GM12873 (cell line): ENCODE measurements around the gene STK24.

Experiments used
- TF ChIP-seq, protein P1 (sequence below): IDR thresholded peaks from 2 replicates; pipeline ENCODE4 v1.5.1; 2012; ENCODE audit warnings: low read depth, mild to moderate bottlenecking, moderate library complexity, low read length, control low read depth; ENCODE audit not compliant: insufficient read depth; ENCODE audit errors: missing control alignments

Gene STK24

DNA sequence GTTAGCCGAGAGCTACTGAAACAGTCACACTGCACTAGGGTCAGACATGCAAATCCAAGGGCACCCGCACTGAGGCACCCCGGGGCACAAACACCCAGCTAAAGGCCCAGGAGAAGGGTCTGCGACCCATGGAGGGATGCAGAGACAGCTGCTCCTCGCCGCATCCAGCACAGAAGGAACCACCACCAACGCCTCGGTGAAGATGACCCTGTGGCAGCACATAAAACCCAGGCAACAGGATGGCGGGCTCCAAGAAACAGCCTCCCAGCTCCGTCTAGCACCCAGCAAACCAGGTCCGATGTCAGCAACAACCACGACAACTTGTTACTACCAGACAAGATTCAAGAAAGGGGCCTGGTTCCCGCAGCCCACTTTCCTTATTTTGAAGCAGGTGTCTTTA, 82.1 kb downstream of the STK24 start:
- TF ChIP-seq, protein P1, sequence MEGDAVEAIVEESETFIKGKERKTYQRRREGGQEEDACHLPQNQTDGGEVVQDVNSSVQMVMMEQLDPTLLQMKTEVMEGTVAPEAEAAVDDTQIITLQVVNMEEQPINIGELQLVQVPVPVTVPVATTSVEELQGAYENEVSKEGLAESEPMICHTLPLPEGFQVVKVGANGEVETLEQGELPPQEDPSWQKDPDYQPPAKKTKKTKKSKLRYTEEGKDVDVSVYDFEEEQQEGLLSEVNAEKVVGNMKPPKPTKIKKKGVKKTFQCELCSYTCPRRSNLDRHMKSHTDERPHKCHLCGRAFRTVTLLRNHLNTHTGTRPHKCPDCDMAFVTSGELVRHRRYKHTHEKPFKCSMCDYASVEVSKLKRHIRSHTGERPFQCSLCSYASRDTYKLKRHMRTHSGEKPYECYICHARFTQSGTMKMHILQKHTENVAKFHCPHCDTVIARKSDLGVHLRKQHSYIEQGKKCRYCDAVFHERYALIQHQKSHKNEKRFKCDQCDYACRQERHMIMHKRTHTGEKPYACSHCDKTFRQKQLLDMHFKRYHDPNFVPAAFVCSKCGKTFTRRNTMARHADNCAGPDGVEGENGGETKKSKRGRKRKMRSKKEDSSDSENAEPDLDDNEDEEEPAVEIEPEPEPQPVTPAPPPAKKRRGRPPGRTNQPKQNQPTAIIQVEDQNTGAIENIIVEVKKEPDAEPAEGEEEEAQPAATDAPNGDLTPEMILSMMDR = no peak

DNA sequence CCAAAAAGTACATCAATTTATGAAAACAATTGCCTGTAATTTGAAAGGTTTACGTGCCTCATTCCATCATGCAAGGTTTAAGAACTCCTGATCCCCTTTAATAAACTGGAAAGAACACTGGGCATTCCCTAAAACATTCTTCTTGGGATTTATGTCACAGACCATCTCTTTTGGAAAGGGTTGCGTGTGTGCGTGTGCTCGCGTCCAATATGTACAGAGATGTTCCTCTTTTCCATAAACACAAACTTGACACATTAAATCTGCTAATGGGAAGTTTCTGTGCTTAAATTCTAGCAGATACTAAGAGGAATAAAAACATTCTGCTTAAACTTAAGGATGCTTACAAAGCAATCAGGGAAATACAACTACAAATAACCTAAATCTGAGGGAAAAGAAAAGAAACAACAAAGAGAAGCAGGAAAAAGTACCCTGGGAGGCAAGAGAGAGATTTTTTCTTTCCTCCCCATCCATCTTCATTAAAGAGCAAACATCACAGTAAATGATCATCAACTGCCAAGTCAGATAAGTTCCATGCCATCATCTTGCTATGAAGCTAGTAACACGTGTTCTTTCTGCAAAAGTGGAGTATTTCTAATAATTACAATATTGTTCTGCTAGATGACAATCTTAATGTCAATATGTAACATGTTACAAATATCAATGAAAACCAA, 83.7 kb downstream of the STK24 start:
- TF ChIP-seq, protein P1 = no peak

DNA sequence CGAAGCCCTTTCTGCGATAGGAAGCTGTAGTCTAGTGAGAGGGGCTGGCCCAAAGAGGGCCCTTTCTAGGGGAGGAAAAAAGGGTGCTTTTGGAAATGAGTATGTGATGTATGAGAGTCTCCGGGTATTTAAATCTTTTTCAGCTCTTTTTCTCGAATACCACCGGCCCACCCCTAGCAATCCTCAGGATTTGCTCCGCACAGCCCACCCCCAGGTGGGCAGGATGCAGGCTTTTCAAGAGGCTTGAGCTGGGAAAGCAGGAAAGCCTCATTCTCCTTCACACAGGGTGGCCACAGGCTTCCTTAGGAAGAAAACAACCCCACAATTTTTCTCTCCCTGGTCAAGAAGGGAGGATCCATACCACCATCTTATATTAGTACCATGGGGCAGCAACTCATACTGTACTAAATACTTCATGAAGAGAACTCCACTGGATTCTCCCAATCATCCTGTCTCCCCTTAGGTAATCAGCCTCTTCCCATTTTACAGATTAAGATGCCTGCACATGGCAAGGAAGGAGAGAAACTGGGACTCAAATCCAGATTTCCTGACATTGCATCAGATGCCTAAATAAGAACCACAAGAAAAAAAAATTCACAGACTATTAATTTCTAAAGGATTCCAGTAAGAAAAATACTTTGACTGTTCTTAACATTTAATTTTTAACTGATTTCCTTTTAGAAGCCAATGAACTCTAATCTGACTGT, 84.4 kb downstream of the STK24 start:
- TF ChIP-seq, protein P1 = no peak

DNA sequence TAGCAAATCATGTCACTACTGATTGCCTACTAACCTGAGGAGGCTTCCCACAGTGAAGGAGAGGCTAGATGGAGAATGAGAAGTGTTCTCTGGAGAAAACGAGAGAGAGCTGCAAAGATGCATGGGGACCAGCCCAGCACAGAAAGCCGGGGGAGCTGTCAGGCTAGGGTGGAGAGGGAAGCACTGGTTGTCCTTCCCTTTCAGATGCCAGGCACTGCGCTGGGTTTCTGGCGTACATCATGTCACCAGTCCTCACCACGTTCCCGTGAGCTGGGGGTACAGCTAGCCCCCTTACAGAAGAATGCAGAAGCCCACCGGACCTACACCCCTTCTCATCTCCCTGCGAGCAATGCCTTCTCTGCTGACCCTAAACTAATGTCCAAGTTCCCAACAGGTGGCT, 86.0 kb downstream of the STK24 start:
- TF ChIP-seq, protein P1 = no peak

DNA sequence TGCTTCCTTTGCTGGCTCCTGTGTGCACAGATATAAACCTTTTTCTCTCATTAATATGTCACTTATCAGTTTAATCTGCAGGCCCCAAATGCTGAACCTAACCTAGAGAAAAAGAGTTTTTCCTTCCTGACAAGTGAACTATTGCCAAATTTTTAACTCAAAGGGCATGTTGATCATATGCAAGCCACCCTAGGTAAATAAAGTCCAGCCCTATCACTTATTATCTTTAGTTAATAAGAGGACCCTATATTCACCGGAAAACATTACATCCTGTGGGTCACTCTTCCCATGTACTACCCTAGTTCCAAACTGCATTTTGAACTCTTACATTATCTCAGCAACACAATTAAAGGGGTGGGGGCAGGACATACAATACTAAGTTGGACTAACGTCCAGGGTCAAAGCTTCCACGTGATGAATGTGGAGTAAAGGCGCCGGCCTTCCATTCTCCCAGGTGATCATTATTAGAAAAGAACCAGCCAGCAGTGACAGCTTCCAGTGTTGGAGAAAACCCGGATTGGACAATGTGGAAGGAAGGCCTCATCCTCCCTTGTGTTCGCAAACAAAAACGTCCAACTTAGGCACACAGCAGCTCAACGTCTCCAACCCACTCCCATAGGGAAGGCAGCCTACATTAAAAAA, 86.6 kb downstream of the STK24 start:
- TF ChIP-seq, protein P1 = no peak

DNA sequence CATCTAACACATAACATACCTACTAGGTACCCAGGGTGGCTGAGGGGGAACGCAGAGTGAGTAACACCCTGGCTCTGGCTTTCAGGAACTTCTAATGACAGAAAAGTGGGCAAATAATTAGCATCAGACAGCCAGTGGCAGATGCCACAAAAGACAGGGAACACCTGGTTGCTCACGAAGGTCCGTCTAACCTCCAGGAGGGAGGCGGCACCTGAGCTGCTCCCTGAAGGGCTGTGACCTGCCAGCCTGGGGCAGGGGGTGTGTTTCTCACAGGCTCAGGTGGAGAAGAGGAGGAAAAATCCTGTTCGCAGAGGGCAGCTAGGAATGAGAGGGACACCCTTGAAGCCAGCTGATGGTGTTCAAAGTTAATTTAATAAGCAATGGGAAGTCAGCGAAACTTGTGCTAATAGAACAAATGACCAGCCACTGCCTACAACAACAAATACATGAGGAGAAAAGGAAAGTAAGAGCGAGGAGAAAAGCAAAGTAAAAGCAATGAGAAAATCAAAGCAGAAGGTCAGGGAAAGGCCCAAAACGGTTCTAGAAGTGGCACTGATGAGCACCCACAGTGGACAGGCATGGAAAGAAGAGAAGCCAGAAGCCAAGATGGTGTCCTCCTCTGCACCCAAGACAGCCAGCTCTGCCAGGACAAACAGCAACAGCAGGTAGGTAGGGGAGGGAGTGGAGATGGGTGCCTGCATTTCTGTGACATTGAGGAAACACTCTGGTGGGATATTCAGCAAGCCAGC, 87.3 kb downstream of the STK24 start:
- TF ChIP-seq, protein P1 = no peak

DNA sequence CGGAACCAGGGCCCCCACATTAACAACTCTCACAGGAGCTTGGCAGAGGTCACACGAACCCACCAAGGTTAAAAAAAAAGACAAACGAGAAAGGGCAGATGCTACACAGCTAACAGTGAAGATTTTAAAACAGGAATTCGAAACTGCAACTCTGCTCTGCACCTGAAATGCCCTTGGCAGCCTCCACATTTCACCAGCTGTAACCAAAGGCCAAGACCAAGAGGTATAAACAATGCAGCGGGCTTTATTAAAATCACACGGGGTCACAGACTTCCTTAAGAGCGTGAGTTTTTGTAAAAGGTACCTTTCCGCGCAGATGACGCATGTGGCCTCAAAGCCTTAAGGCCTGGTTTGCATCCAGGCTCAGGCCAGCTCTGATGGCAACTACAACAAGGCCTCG, 88.2 kb downstream of the STK24 start:
- TF ChIP-seq, protein P1 = no peak
